SK-N-MC (cell line): Measurements from ENCODE around the gene CNKSR1.

Experiments
- EZH2 ChIP-seq: fragments of 200-600 bp; sonication (generic); IDR thresholded peaks from one replicate; pipeline ENCODE4 v1.6.1; 2017; ENCODE audit warnings: antibody characterized with exemption
- POLR2AphosphoS5 ChIP-seq: IDR thresholded peaks from 2 replicates; pipeline ENCODE4 v1.6.1; 2012; ENCODE audit warnings: mild to moderate bottlenecking, low read depth, low read length, borderline replicate concordance

- TF ChIP-seq EZH2: no peak
- TF ChIP-seq POLR2AphosphoS5: no peak
Observed at GRCh38 chr1:26145041-26145959, 32.0 kb upstream of the CNKSR1 start.
